ENCODE results near the gene ZDHHC3. TPM values are rescaled to one million over a fixed set of nuclear protein-coding genes. Genes with fewer than 3 reads are reported as not detected.
A peak's percentile ranks its signal among the peaks of the same experiment; 100 is the strongest.

The ZDHHC3 gene
- total RNA-seq, 1 experiment from 2014 or later = 56.2 TPM

DNA sequence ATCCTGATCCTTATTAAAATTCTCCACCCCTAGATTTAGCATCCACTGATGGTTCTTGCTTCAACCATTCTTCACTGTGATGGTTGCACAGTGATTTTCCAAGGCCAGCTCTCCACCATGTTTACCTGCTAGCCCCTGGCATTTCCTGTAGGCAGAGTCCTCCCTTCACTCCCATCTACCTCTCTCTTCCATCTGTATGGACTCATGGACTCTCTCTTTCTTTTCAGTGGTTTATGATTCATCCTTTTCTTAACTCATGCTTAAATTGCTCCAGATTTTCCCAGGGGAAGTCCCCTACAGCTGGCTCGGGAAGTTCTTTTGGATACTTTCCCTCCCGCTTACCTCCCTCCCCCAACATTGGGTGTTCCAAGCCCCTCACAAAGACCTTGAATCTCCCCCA lies 82.9 kb downstream of the ZDHHC3 start:
- DNase-seq (ENCODE audit: low spot score) = peak; percentile 84

DNA sequence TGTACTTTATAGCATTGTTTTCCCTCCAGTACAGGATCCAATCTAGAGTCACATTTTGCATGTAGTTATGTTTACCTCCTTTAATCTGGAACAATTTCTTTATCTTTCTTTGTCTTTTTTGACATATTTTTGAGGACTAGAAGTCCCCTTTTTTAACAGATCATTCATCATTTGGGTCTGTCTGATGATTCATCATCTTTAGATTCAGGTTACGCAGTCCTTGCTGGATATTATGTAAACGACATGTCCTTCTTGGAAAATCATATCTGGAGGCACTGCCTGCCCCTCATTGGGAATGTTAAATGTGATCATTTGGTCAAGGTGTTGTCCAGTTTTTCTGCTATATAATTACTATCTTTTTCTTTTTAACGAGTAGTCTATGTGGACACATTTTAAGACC lies 83.3 kb downstream of the ZDHHC3 start:
- peak; percentile 45 for DNase-seq (ENCODE audit: low spot score)

DNA sequence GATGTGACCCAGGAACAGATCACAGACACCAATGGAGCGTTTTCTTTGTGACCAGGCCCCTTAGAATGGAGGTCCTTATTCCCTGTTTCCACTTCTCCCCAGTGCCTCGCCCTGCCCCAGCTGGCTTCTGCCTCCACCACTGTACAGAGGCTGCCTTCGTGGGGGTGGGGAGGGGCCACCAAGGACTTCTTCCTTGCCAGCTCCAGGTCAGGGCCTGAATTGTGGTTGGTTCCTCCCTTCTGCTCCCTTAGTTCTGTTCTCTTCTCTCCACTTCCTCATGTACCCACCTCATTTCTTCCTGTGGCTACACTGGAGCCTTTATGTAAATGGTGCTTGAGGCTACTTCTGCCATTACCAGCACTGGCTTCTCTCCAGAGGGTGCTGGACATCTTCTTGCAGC lies 85.1 kb downstream of the ZDHHC3 start:
- DNase-seq (ENCODE audit: low spot score) = no peak

DNA sequence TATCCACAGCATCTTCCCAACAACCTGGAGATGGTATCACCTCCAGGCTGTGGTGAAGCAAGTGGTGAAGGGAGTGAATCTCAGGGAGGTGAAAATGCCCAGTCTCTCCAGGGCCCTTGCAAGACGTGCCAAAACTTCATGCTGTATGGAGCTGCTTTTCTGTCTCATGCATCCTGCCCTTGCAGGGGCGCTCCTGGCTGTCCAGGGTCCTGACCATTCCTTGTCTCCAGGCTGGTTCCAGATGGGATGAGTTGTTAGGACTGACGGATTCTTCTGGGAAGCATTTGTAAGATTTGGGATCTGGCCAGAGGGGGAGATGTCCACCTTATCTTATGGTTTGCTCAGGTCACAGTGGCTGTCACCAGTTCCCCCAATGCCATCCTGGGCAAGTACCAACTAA lies 85.7 kb downstream of the ZDHHC3 start:
- DNase-seq (ENCODE audit: low spot score) = no peak

DNA sequence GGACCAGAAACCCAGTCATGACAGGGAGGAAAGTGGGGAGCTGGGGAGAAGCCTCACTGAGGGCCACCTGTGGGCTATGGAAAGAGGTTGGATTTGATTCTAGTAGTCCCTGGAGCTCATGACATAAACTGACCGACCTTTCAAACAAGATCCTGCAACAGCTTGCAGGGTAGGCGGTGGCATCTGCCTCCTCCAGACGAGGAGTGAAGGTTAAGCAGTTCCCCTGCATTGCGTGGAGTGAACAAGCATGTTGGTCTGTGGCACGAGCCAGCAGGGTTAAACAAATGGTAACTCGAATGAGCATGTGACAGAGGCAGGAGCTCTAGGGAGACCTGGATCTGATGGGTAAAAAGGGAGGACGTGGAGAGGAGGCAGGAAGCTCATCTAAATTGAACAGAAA lies 88.9 kb downstream of the ZDHHC3 start:
- no peak for DNase-seq (ENCODE audit: low spot score)

DNA sequence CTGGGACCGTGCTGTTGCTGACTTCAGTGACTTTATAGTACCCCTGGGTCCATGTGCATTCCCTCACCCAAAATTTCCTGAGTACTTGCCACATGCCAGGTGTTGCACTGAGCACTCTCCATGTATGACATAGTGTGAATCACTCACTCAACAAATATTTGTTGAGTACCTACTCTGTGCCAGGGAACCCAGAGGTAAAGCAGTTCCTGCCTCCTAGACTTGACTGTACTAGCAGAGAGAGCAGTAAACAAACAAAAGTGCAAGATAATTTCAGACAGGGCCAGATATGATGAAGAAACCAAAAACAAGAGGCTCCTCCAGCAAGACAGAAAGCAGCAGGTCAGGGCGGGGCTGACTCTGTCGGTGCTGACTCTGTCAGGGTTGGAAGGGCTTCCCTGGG lies 89.4 kb downstream of the ZDHHC3 start:
- peak; percentile 31 for DNase-seq (ENCODE audit: low spot score)

DNA sequence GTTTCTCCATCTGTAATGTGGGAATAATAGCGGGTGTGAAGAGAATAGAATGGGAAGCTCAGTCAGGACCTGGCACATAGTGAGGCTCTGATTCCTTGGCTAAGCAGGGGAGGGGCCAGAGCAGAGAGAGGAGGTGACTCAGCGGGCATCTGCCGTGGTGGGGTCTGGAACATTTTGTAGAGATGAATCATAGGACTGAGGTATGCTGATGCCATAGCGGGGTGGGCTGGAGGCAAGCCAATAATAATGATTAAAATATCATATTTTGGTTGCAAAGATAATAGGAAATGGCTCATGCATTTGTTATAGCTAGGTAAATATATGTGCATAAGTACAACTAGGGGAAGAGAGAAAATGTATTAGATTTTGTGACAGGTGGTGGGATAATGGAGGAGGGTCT lies 90.4 kb downstream of the ZDHHC3 start:
- peak; percentile 97 for DNase-seq (ENCODE audit: low spot score)

DNA sequence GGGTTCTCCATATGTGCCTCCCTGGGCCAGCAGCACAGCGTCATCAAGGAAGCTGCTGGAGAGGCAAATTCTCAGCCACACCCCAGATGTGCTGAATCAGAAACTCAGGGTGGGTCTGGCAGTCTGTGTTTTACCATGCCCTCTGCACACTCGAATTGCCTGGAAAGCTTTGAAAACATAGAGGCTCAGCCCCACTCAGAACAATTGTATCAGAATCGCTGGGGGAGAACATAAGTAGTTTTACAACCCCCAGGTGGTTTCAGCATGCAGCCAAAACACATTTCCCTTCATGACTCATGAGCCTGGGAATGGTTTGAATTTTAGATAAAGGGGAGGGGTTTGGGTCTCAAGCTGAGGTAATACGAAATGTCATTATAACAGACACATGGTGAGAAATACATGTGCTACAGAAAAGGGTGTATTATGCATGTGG lies 92.0 kb downstream of the ZDHHC3 start:
- DNase-seq (ENCODE audit: low spot score) = peak; percentile 97

DNA sequence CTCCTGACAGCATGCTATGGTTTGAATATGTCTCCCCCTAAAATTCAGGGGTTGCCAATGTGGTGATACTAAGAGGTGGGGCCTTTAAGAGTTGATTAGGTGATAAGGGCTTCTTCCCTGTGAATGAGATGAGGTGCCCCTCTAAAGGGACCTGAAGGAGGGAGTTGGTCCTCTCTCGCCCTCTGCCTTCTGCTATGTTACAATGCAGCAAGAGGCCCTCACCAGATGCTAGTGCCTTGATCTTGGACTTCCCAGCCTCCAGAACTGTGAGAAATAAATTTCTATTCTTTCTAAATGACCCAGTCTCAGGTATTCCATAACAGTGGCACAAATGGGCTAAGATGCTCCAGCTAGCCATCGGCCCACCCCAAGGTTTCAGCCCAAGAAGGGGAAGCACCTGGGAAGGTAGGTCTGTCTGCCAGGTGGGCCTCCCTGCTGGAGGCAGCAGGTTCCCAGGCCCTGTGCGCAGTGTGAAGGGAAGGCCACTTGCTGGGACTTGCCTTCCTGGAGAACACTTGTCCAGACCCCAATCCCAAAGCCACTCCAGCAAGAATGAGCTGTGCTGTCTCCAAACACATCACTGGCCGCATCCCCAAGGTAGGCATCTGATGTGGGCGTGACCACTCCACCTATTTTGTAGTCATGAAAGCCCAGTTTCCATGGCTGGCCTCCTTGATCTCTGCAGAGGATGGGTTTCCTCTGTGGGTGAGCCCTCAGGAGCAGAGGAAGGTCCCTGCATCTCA lies 92.6 kb downstream of the ZDHHC3 start:
- no peak for DNase-seq (ENCODE audit: low spot score)

DNA sequence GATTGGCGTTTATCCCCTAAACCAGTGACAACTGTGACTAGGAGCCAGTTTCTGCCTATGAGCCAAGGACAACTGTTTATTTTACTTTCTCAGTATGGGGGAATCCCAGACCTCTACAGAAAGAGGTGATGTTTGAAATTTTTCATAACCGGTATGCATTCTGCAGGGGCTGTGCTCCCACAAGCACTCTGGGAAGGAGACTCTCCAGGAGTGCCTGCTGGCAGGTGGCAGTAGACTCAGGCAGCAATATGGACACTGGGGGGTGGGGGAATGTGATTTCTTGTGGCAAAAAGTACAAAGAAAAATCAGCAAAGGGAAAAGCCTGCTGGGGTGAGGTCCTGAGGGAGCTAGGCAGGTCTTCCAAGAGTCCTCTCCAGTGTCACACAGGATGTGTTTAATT lies 95.7 kb downstream of the ZDHHC3 start:
- DNase-seq (ENCODE audit: low spot score) = peak; percentile 20

DNA sequence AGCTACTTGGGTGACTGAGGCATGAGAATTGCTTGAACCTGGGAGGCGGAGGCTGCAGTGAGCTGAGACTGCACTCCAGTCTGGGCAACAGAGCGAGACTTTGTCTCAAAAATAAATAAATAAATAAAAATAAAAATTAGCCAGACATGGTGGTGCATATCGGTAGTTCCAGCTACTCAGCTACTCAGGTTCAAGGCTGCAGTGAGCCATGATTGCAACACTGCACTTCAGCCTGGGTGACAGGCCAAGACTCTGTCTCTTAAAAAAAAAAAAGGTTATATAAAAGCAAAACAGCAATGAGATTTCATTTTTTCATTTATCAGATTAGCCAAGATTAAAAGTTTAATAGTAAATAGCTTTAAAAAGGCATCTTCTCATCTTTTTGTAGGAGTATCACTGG lies 98.6 kb downstream of the ZDHHC3 start:
- DNase-seq (ENCODE audit: low spot score) = no peak

DNA sequence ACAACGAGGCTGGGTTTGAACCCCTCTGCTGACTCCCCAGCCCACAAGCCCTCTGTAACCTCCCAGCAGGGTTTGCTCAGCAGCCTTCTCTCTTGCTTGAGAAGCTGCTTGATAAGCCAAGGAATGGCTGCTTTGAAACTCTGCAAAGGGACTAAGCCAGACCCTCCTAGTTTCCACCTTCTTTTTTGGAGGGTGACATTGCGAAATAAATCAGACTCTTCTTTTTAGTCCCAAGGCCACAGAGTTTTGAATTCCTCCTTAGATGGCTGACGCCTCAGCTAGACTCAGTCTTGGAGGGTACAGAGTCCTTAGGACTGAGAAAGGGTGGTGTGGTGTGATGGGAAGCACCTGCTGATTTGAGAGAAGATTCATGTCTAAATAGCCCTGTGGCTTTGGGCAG lies 100.4 kb downstream of the ZDHHC3 start:
- DNase-seq (ENCODE audit: low spot score) = no peak

Other genes starting within 250 kb of the ZDHHC3 start
- not detected in 2 replicates for gene ZNF501, start 246.5 kb downstream of the ZDHHC3 start, total RNA-seq (2014; rRNA removed; shearing (Covaris generic))
- 27.0 and 28.2 TPM in 2 replicates for gene KIAA1143, start 214.6 kb downstream of the ZDHHC3 start, total RNA-seq (2014; rRNA removed; shearing (Covaris generic))
- 19.4 and 23.4 TPM in 2 replicates for gene KIF15, start 214.4 kb downstream of the ZDHHC3 start, total RNA-seq (2014; rRNA removed; shearing (Covaris generic))
- gene TMEM42, start 114.3 kb downstream of the ZDHHC3 start, total RNA-seq (2014; rRNA removed; shearing (Covaris generic)) = 0.14 and 0.69 TPM in 2 replicates
- gene TGM4, start 101.6 kb downstream of the ZDHHC3 start, total RNA-seq (2014; rRNA removed; shearing (Covaris generic)) = 0.10 and 0.65 TPM in 2 replicates
- gene EXOSC7, start 70 bp upstream of the ZDHHC3 start, total RNA-seq (2014; rRNA removed; shearing (Covaris generic)) = 62.5 and 65.0 TPM in 2 replicates
- gene CLEC3B, start 50.1 kb upstream of the ZDHHC3 start, total RNA-seq (2014; rRNA removed; shearing (Covaris generic)) = not detected in 2 replicates
- gene CDCP1, start 170.2 kb upstream of the ZDHHC3 start, total RNA-seq (2014; rRNA removed; shearing (Covaris generic)) = 0.29 and 0.78 TPM in 2 replicates